ENCODE results near the gene ZNF329. TPM values are rescaled to one million over a fixed set of nuclear protein-coding genes. Genes with fewer than 3 reads are reported as not detected.

ZNF329 gene
- total RNA-seq, 1 experiment from 2014 or later: 14.5 TPM

DNA sequence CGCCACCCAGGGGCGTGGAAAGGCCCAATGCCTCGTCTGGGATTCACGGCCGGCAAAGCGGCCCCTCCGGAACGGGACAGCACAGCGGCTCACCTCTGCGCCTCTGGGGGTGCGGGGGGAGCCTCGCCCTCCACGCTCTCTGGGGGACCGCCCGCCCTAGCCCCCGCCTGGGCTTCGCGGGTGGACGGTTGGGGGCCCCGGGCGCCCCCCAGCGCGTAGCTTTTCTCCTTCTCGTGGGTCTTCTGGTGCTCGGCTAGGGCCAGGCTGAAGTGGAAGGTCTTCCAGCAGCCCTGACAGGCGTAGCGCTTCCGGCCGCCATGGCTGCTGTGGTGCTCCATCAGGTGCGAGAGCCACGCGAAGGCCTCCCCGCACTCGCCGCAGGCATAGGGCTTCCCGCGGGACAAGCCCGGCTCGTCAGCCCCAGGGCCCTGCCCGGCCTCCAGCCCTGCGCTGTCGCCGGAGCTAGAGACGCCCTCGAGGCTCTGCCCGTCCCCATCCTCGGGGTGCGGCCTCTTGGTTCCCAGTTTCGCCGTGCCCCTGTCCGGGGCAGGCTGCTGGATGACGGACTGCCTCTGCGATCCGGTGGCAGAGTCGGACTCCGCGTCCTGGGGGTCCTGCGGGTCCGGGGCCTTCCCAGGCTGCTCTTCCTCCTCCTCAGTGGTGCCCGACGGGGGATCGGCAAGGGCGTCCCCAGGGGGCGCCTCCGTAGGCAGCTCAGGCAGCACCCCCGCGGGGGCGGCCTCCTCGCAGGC lies 65.8 kb downstream of the ZNF329 start:
- in situ Hi-C loops (cut with HindIII; ENCODE audit: low sequenced_read_pairs): no loop called here
- no peak for DNase-seq (ENCODE audit: low spot score)

DNA sequence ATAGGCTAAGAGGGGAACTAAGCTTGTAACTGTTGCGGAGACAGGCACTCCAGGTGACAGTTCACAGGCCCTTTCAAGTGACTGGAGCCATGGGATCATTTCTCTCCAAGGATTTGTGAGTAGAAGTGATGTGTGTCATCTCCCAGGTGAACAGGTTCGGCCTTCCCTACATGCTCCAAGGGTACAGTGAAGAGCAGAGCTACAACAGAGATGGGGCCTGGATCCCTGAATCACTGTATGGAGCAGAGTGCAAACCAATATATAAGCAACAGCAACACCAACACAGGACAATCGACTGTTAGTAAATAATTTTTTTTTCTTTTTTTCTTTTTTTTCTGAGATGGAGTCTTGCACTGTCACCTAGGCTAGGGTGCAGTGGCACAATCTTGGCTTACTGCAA lies 67.6 kb downstream of the ZNF329 start:
- DNase-seq (ENCODE audit: low spot score): no peak
- in situ Hi-C loops (cut with HindIII; ENCODE audit: low sequenced_read_pairs): no loop called here

DNA sequence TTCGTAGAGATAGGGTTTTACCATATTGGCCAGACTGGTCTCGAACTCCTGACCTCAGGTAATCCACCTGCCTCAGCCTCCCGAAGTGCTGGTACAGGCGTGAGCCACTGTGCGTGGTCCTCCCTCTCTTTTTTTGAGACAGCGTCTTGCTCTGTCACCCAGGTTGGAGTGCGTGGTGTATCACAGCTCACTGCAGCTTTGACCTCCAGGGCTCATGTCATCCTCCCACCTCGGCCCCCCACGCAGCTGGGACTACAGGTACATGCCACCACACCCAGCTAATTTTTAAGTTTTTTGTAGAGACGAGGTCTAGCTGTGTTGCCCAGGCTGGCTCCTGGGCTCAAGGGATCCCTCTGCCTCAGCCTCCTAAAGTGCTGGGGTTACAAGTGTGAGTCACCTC lies 70.8 kb downstream of the ZNF329 start:
- in situ Hi-C loops (cut with HindIII; ENCODE audit: low sequenced_read_pairs): loop anchor here (5.0 kb wide), 1 partner anchor 37 kb away; no protein-coding TSS in a partner anchor

More for the DNA sequence above, 70.8 kb downstream of the ZNF329 start:
- DNase-seq (ENCODE audit: low spot score): no peak

Other genes starting within 250 kb of the ZNF329 start
- 6.0 and 9.7 TPM in 2 replicates for gene ZNF417, start 234.2 kb downstream of the ZNF329 start, total RNA-seq (2014; rRNA removed; shearing (Covaris generic))
- gene ZNF418, start 215.4 kb downstream of the ZNF329 start, total RNA-seq (2014; rRNA removed; shearing (Covaris generic)): 0.27 and 0.49 TPM in 2 replicates
- 3.6 and 10.2 TPM in 2 replicates for gene ZNF256, start 203.1 kb downstream of the ZNF329 start, total RNA-seq (2014; rRNA removed; shearing (Covaris generic))
- gene C19orf18, start 176.3 kb downstream of the ZNF329 start, total RNA-seq (2014; rRNA removed; shearing (Covaris generic)): 0.31 TPM in 1 of 2 replicates, not detected in the other
- 28.9 and 30.2 TPM in 2 replicates for gene ZNF606, start 148.0 kb downstream of the ZNF329 start, total RNA-seq (2014; rRNA removed; shearing (Covaris generic))
- not detected in 2 replicates for gene ZSCAN1, start 116.8 kb downstream of the ZNF329 start, total RNA-seq (2014; rRNA removed; shearing (Covaris generic))
- gene ZNF135, start 91.5 kb downstream of the ZNF329 start, total RNA-seq (2014; rRNA removed; shearing (Covaris generic)): 0.06 TPM in 1 of 2 replicates, not detected in the other
- gene ZSCAN18, start 52.6 kb downstream of the ZNF329 start, total RNA-seq (2014; rRNA removed; shearing (Covaris generic)): 39.8 and 58.3 TPM in 2 replicates
- gene ZNF274, start 32.3 kb upstream of the ZNF329 start, total RNA-seq (2014; rRNA removed; shearing (Covaris generic)): 41.3 and 54.2 TPM in 2 replicates
- 51.5 and 64.3 TPM in 2 replicates for gene ZNF544, start 78.1 kb upstream of the ZNF329 start, total RNA-seq (2014; rRNA removed; shearing (Covaris generic))
- gene ZNF8, start 128.2 kb upstream of the ZNF329 start, total RNA-seq (2014; rRNA removed; shearing (Covaris generic)): 5.2 and 6.5 TPM in 2 replicates
- 22.0 and 23.4 TPM in 2 replicates for gene ERVK3-1, start 154.6 kb upstream of the ZNF329 start, total RNA-seq (2014; rRNA removed; shearing (Covaris generic))
- 2.9 and 3.7 TPM in 2 replicates for gene ZSCAN22, start 176.2 kb upstream of the ZNF329 start, total RNA-seq (2014; rRNA removed; shearing (Covaris generic))
- gene A1BG, start 202.7 kb upstream of the ZNF329 start, total RNA-seq (2014; rRNA removed; shearing (Covaris generic)): 64.2 and 80.3 TPM in 2 replicates
- gene ZNF497, start 212.0 kb upstream of the ZNF329 start, total RNA-seq (2014; rRNA removed; shearing (Covaris generic)): 1.2 and 4.7 TPM in 2 replicates
- 9.2 and 9.6 TPM in 2 replicates for gene ZNF837, start 230.2 kb upstream of the ZNF329 start, total RNA-seq (2014; rRNA removed; shearing (Covaris generic))
- gene RPS5, start 236.5 kb upstream of the ZNF329 start, total RNA-seq (2014; rRNA removed; shearing (Covaris generic)): 2,081 and 2,975 TPM in 2 replicates
- gene RNF225, start 244.9 kb upstream of the ZNF329 start, total RNA-seq (2014; rRNA removed; shearing (Covaris generic)): not detected in 2 replicates

Measured in G401 (cell line).